HepG2 (cell line): ENCODE measurements around the gene ZNRD2. TPM values are rescaled to one million over a fixed set of nuclear protein-coding genes. Genes with fewer than 3 reads are reported as not detected.

Source experiments
- ARHGAP35 ChIP-seq: sonication (generic); formaldehyde crosslinking; IDR thresholded peaks from 2 replicates; pipeline ENCODE4 v1.9.0; 2022; ENCODE audit warnings: mild to moderate bottlenecking, inconsistent platforms, moderate library complexity, missing genetic modification reagents, borderline replicate concordance
- ATF7-NPFF ChIP-seq: sonication (generic); formaldehyde crosslinking; IDR thresholded peaks from 2 replicates; pipeline ENCODE4 v1.8.1; 2023; ENCODE audit warnings: mild to moderate bottlenecking, low read depth, missing genetic modification reagents, moderate library complexity
- HNF4A ChIP-seq: sonication (generic); formaldehyde crosslinking; IDR thresholded peaks from 2 replicates; pipeline ENCODE4 v1.4.0; 2020; ENCODE audit warnings: missing genetic modification reagents
- IKZF5 ChIP-seq: IDR thresholded peaks from 2 replicates; pipeline ENCODE4 v1.6.1; 2018; ENCODE audit warnings: missing genetic modification reagents, mild to moderate bottlenecking, missing compliant biosample characterization
- JUN ChIP-seq: sonication (generic); formaldehyde crosslinking; IDR thresholded peaks from 2 replicates; pipeline ENCODE4 v1.4.0; 2020; ENCODE audit warnings: mild to moderate bottlenecking, missing genetic modification reagents
- KAT8 ChIP-seq: IDR thresholded peaks from 2 replicates; pipeline ENCODE4 v1.6.1; 2016; ENCODE audit warnings: missing genetic modification reagents, missing compliant biosample characterization
- MBNL3 ChIP-seq: fragments of 250-450 bp; sonication (Bioruptor Pico); conservative IDR thresholded peaks from 2 replicates; pipeline ENCODE4 v1.8.0; 2022; ENCODE audit warnings: mild to moderate bottlenecking, inconsistent platforms
- SKI ChIP-seq: fragments of 450-650 bp; IDR thresholded peaks from one replicate; pipeline ENCODE4 v1.6.1; 2018; ENCODE audit warnings: mild to moderate bottlenecking; ENCODE audit not compliant: partially characterized antibody
- SMC3 ChIP-seq: IDR thresholded peaks from 2 replicates; pipeline ENCODE4 v1.6.1; 2011; ENCODE audit warnings: low read length, improper control_type of control experiment
- SPEN ChIP-seq: sonication (generic); formaldehyde crosslinking; IDR thresholded peaks from 2 replicates; pipeline ENCODE4 v1.5.1; 2020; ENCODE audit warnings: low read depth, mild to moderate bottlenecking, missing genetic modification reagents
- TARDBP ChIP-seq: sonication (generic); formaldehyde crosslinking; IDR thresholded peaks from 2 replicates; pipeline ENCODE4 v1.8.0; 2022; ENCODE audit warnings: mild to moderate bottlenecking, missing genetic modification reagents
- ZFP91 ChIP-seq: sonication (generic); formaldehyde crosslinking; IDR thresholded peaks from 2 replicates; pipeline ENCODE4 v1.9.0; 2022; ENCODE audit warnings: missing genetic modification reagents, mild to moderate bottlenecking, borderline replicate concordance
- ZNF251 ChIP-seq: sonication (generic); formaldehyde crosslinking; IDR thresholded peaks from 2 replicates; pipeline ENCODE4 v1.9.0; 2021; ENCODE audit warnings: mild to moderate bottlenecking, missing genetic modification reagents
- ZNF530 ChIP-seq: sonication (generic); formaldehyde crosslinking; IDR thresholded peaks from 2 replicates; pipeline ENCODE4 v1.5.0; 2020; ENCODE audit warnings: low read depth, mild to moderate bottlenecking, missing genetic modification reagents
- ZNF549 ChIP-seq: sonication (generic); formaldehyde crosslinking; IDR thresholded peaks from 2 replicates; pipeline ENCODE4 v1.5.0; 2020; ENCODE audit warnings: missing genetic modification reagents
- ZNF567 ChIP-seq: sonication (generic); formaldehyde crosslinking; IDR thresholded peaks from 2 replicates; pipeline ENCODE4 v1.8.1; 2023; ENCODE audit warnings: mild to moderate bottlenecking, missing genetic modification reagents, borderline replicate concordance
- ZNF674 ChIP-seq: sonication (generic); formaldehyde crosslinking; IDR thresholded peaks from 2 replicates; pipeline ENCODE4 v1.5.0; 2020; ENCODE audit warnings: low read depth, mild to moderate bottlenecking, missing genetic modification reagents
- ZNF790 ChIP-seq: sonication (generic); formaldehyde crosslinking; IDR thresholded peaks from 2 replicates; pipeline ENCODE4 v1.8.0; 2022; ENCODE audit warnings: missing genetic modification reagents, mild to moderate bottlenecking, borderline replicate concordance
- ZNF83 ChIP-seq: sonication (generic); formaldehyde crosslinking; IDR thresholded peaks from 2 replicates; pipeline ENCODE4 v1.4.0; 2020; ENCODE audit warnings: missing genetic modification reagents, mild to moderate bottlenecking, borderline replicate concordance
- ZNF879 ChIP-seq: sonication (generic); formaldehyde crosslinking; IDR thresholded peaks from 2 replicates; pipeline ENCODE4 v1.8.1; 2023; ENCODE audit warnings: missing genetic modification reagents
- ZSCAN25 ChIP-seq: sonication (generic); formaldehyde crosslinking; IDR thresholded peaks from 2 replicates; pipeline ENCODE4 v1.8.0; 2022; ENCODE audit warnings: mild to moderate bottlenecking, missing genetic modification reagents
- polyA plus RNA-seq, 8 experiments: library from polyadenylated mRNA; depleted of rRNA in 3 of 8; stranded (reverse) in 7 of 8; unstranded in 1 of 8; fragments of >200 nt; fragmentation: Illumina TruSeq in 4 of 8; extraction: Trizol in 4 of 8; gene quantifications; 2 replicates each; pipeline versions ENCODE4 v1.2.1 to v1.2.3, GENCODE V29; 2011 to 2016; ENCODE audit warnings: low read depth in 4 of 8, missing spikeins in 1 of 8, mixed read lengths in 1 of 8; ENCODE audit not compliant: insufficient read depth in 1 of 8
- total RNA-seq, 5 experiments: library from RNA; depleted of rRNA; stranded (reverse); fragments of >200 nt; fragmentation: Illumina TruSeq; extraction: Trizol; gene quantifications; 2 replicates each; pipeline ENCODE4 v1.2.3, GENCODE V29; 2016; ENCODE audit warnings: low read depth in 1 of 5
- TF ChIP-seq, protein P1 (sequence below): sonication (generic); formaldehyde crosslinking; IDR thresholded peaks from 2 replicates; pipeline ENCODE4 v1.4.0; 2020; ENCODE audit warnings: mild to moderate bottlenecking, missing genetic modification reagents
- TF ChIP-seq, protein P2 (sequence below): sonication (generic); formaldehyde crosslinking; IDR thresholded peaks from 2 replicates; pipeline ENCODE4 v1.4.0; 2020; ENCODE audit warnings: missing genetic modification reagents

The ZNRD2 gene
- total and polyA plus RNA-seq, 2 of the 13 experiments (the other 11 are each of a cell fraction or from before 2014, with no cell fraction given) = 29.2 to 34.0 TPM

- no peak; the same call in 1 of the 2 replicates for TF ChIP-seq ZSCAN25 (CRISPR knock-in tag)
- TF ChIP-seq, protein P1, sequence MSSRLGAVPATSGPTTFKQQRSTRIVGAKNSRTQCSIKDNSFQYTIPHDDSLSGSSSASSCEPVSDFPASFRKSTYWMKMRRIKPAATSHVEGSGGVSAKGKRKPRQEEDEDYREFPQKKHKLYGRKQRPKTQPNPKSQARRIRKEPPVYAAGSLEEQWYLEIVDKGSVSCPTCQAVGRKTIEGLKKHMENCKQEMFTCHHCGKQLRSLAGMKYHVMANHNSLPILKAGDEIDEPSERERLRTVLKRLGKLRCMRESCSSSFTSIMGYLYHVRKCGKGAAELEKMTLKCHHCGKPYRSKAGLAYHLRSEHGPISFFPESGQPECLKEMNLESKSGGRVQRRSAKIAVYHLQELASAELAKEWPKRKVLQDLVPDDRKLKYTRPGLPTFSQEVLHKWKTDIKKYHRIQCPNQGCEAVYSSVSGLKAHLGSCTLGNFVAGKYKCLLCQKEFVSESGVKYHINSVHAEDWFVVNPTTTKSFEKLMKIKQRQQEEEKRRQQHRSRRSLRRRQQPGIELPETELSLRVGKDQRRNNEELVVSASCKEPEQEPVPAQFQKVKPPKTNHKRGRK (CRISPR knock-in tag) = no peak
- peak; percentile 65; the same call in 1 of the 2 replicates for TF ChIP-seq SPEN
- no peak; the same call in 1 of the 2 replicates for TF ChIP-seq KAT8 (CRISPR knock-in tag)
- TF ChIP-seq ZNF251 (CRISPR knock-in tag) = no peak
- no peak for TF ChIP-seq ZNF879 (CRISPR knock-in tag)
- no peak for TF ChIP-seq ZNF83 (CRISPR knock-in tag)
- no peak for TF ChIP-seq SKI
- TF ChIP-seq ATF7-NPFF (CRISPR knock-in tag) = no peak
- TF ChIP-seq ZNF549 = no peak
- TF ChIP-seq IKZF5 (CRISPR knock-in tag) = 0 out of 2 replicates have a peak, but pooled peaks have one; percentile 21
- no peak for TF ChIP-seq HNF4A (CRISPR knock-in tag)
- no peak for TF ChIP-seq ZNF567 (CRISPR knock-in tag)
- no peak for TF ChIP-seq JUN (CRISPR knock-in tag)
- no peak for TF ChIP-seq ZNF530 (CRISPR knock-in tag)
- 0 out of 2 replicates have a peak, but pooled peaks have one; percentile 56 for TF ChIP-seq TARDBP (CRISPR knock-in tag)
- TF ChIP-seq SMC3 = no peak
- peak; percentile 40; the same call in 1 of the 2 replicates for TF ChIP-seq ZFP91 (CRISPR knock-in tag)
- peak; percentile 50; the same call in 1 of the 2 replicates for TF ChIP-seq ZNF790 (CRISPR knock-in tag)
- TF ChIP-seq, protein P2, sequence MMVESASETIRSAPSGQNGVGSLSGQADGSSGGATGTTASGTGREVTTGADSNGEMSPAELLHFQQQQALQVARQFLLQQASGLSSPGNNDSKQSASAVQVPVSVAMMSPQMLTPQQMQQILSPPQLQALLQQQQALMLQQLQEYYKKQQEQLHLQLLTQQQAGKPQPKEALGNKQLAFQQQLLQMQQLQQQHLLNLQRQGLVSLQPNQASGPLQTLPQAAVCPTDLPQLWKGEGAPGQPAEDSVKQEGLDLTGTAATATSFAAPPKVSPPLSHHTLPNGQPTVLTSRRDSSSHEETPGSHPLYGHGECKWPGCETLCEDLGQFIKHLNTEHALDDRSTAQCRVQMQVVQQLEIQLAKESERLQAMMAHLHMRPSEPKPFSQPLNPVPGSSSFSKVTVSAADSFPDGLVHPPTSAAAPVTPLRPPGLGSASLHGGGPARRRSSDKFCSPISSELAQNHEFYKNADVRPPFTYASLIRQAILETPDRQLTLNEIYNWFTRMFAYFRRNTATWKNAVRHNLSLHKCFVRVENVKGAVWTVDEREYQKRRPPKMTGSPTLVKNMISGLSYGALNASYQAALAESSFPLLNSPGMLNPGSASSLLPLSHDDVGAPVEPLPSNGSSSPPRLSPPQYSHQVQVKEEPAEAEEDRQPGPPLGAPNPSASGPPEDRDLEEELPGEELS (CRISPR knock-in tag) = no peak
- TF ChIP-seq ARHGAP35 (CRISPR knock-in tag) = peak; percentile 72; the same call in 1 of the 2 replicates
- no peak for TF ChIP-seq MBNL3 (CRISPR knock-in tag)
- no peak for TF ChIP-seq ZNF674 (CRISPR knock-in tag)
Measured at GRCh38 chr11:65524741-65525545, 45.3 kb upstream of the ZNRD2 start, which contains the start of gene SCYL1 (continued).
